ENCODE data around the gene CKS1B. TPM values are rescaled to one million over a fixed set of nuclear protein-coding genes. Genes with fewer than 3 reads are reported as not detected.

CKS1B gene
- total and polyA plus RNA-seq, 7 donors, result 10.2 to 104 (median 35.7) TPM

- DNase-seq, result no peak
- peaks cover 0 to 35% (median 30%) of the 10 kb centered on the region in 4 donors for H3K4me1 ChIP-seq
- H3K27ac ChIP-seq, result peak overlapping the region; percentile 96 to 99 (median 98)
- H3K4me3 ChIP-seq, result peak overlapping the region; percentile 73 to 94 (median 81)
- intact Hi-C loops (cut with DNase I), result loop anchor here (2.0 to 5.0 kb wide), 3 partner anchors 37 to 63 kb away; partner anchors contain the start of genes ADAM15, PMVK and PYGO2
- H3K9me3 ChIP-seq, result no peaks in the 10 kb centered on the region
- WGBS, 2 donors, result 3 to 11% methylated on average over 50 of the region's 50 CpGs
- no peaks in the 10 kb centered on the region for H3K27me3 ChIP-seq
- TF ChIP-seq POLR2AphosphoS5 (IDR thresholded peaks at IDR 0.05) (no peak), POLR2A (IDR thresholded peaks at IDR 0.05) (no peak), EP300 (IDR thresholded peaks at IDR 0.05) (no peak), CTCF (IDR thresholded peaks at IDR 0.05) (no peak)
- H3K36me3 ChIP-seq, result no peaks in the 10 kb centered on the region
These were observed 25.3 kb downstream of the CKS1B start for GRCh38 chr1:154999571-155000410.

DNA sequence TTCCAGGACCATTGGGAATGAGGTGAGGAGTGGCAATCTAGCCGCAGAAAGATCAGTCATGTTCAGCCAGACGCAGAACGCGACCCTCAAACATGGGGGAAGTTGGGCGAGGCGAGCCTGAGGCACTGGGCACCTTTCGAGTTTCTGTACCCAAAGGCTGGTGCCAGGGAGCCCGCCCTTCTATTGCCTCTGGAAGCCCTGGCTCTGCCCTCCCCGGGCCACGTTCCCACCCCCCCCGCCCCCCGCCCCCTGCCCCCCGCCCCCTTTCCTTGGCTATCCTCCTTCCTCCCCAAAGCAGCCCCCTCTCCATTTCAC lies 25.9 kb downstream of the CKS1B start:
- Histone ChIP-seq H3K4me1 (peaks cover 0 to 40% (median 35%) of the 10 kb centered on the region in 4 donors), H3K27ac (peak overlapping the region; percentile 96 to 99 (median 98)), H3K27me3 (no peaks in the 10 kb centered on the region), H3K4me3 (peak overlapping the region; percentile 73 to 94 (median 81)), H3K9me3 (no peaks in the 10 kb centered on the region), H3K36me3 (no peaks in the 10 kb centered on the region)
- intact Hi-C loops (cut with DNase I), result loop anchor here (2.0 to 5.0 kb wide), 2 partner anchors 52 to 64 kb away; partner anchors contain the start of genes ADAM15 and PMVK
- DNase-seq, result no peak
- TF ChIP-seq CTCF (IDR thresholded peaks at IDR 0.05), result no peak
- no peak for TF ChIP-seq POLR2A (IDR thresholded peaks at IDR 0.05)
- TF ChIP-seq EP300 (IDR thresholded peaks at IDR 0.05), result no peak
- TF ChIP-seq POLR2AphosphoS5 (IDR thresholded peaks at IDR 0.05), result no peak
- WGBS, 2 donors, result 1 to 2% methylated on average over 11 to 13 of the region's 13 CpGs

DNA sequence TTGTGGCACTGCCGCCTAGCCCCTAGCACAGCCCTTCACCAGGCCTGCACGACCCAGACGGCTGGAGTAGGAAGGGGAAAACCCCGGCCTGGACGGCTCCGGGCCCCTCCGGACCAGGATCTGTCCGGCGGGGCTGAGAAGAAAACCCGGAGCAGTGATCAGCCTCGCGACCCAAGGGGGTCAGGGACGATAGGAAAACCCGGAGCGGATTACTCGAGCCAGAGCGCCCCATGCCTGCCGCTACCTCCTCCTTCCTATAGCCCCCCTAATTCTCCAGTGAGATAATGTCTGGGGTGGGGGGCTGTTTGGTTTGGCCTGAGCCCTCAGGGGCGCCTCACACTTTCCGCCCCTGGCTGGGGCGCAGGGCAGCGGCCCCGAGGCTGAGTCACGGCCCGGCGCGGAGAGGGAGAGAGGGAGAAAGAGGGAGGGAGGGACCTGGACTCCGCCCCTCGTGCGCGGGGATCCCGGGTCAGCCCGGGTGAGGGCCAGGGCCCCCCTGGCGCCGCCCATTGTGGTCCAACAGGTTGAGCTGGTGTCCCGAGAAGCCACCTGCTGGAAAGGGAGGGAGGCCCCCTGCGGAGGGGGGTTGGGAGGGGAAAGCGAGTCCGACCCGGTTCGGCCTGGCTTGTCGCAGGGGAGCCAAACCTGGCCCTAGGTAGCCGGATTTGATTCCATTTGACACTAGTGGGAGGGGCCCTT lies 26.4 kb downstream of the CKS1B start:
- Histone ChIP-seq H3K9me3 (no peaks in the 10 kb centered on the region), H3K4me1 (peaks cover 0 to 40% (median 38%) of the 10 kb centered on the region in 4 donors), H3K36me3 (no peaks in the 10 kb centered on the region), H3K4me3 (peak overlapping the region; percentile 73 to 94 (median 81)), H3K27me3 (no peaks in the 10 kb centered on the region), H3K27ac (peak overlapping the region; percentile 96 to 99 (median 98))
- WGBS, 2 donors, result 0% methylated on average over 43 of the region's 43 CpGs
- TF ChIP-seq POLR2AphosphoS5 (IDR thresholded peaks at IDR 0.05) (peak; percentile 83 to 91 (median 88)), POLR2A (IDR thresholded peaks at IDR 0.05) (peak; percentile 67 to 88), EP300 (IDR thresholded peaks at IDR 0.05) (peak in 1 of 4 donors; percentile 32), CTCF (IDR thresholded peaks at IDR 0.05) (no peak)
- intact Hi-C loops (cut with DNase I), result loop anchor here (2.0 to 5.0 kb wide), 2 partner anchors 51 to 64 kb away; partner anchors contain the start of genes ADAM15 and PMVK
- DNase-seq, result peak; percentile 95

DNA sequence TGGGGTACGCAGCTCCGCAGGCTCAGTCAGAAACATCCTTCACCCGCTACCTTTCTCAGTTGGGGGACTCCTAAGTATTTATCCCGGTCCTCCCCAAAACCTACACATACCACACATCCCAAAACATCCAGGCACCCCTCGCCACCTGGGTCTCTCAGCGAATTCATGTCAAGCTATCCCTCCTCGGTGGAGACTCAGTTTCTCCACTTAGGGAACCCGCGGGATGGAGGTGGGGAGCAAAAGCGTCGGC lies 26.9 kb downstream of the CKS1B start:
- intact Hi-C loops (cut with DNase I), result loop anchor here (2.0 to 5.0 kb wide), 2 partner anchors 51 to 65 kb away; partner anchors contain the start of genes ADAM15 and PMVK
- no peak for DNase-seq
- no peaks in the 10 kb centered on the region for H3K9me3 ChIP-seq
- no peak for TF ChIP-seq POLR2A (IDR thresholded peaks at IDR 0.05)
- TF ChIP-seq POLR2AphosphoS5 (IDR thresholded peaks at IDR 0.05), result no peak
- TF ChIP-seq CTCF (IDR thresholded peaks at IDR 0.05), result no peak
- no peak for TF ChIP-seq EP300 (IDR thresholded peaks at IDR 0.05)
- H3K27ac ChIP-seq, result peak overlapping the region; percentile 96 to 99 (median 98)
- H3K4me1 ChIP-seq, result peaks cover 0 to 44% (median 42%) of the 10 kb centered on the region in 4 donors
- no peaks in the 10 kb centered on the region for H3K27me3 ChIP-seq
- H3K36me3 ChIP-seq, result no peaks in the 10 kb centered on the region
- H3K4me3 ChIP-seq, result peak overlapping the region; percentile 73 to 94 (median 81)
- 0 to 1% methylated on average over 11 of the region's 11 CpGs for WGBS, 2 donors

Measured in sigmoid colon (tissue), 7 donors.